H1 (cell line): ENCODE measurements around the gene PLAC9. TPM values are rescaled to one million over a fixed set of nuclear protein-coding genes. Genes with fewer than 3 reads are reported as not detected.

Experiments
- CHD1 ChIP-seq: IDR thresholded peaks from 2 replicates; pipeline ENCODE4 v1.6.1; 2012; ENCODE audit warnings: low read depth, low read length, improper control_type of control experiment
- EP300 ChIP-seq, 2 experiments: IDR thresholded peaks; 1 replicate in 1 of 2; 2 replicates in 1 of 2; pipeline ENCODE4 v1.6.1; 2011 to 2012; ENCODE audit warnings: low read depth in 2 of 2, low read length in 2 of 2, mild to moderate bottlenecking in 2 of 2, borderline replicate concordance in 1 of 2, inconsistent platforms in 1 of 2, moderate library complexity in 1 of 2
- MAX ChIP-seq: IDR thresholded peaks from 2 replicates; pipeline ENCODE4 v1.6.1; 2012; ENCODE audit warnings: inconsistent platforms
- SIRT6 ChIP-seq: IDR thresholded peaks from one replicate; pipeline ENCODE4 v1.7.1; 2012; ENCODE audit warnings: low read length, inconsistent platforms
- SP2 ChIP-seq: IDR thresholded peaks from 2 replicates; pipeline ENCODE4 v1.6.1; 2012; ENCODE audit warnings: mild to moderate bottlenecking, low read length, inconsistent platforms
- polyA plus RNA-seq, 7 experiments: library from polyadenylated mRNA; depleted of rRNA in 3 of 7; stranded (reverse) in 5 of 7; unstranded in 2 of 7; fragments of >200 nt in 5 of 7; fragments of 200-250 nt in 2 of 7; gene quantifications; 1 replicate in 5 of 7; 2 replicates in 1 of 7; 4 replicates in 1 of 7; pipeline versions ENCODE4 v1.2.1 to v1.2.3, GENCODE V29; 2011 to 2013; ENCODE audit warnings: missing spikeins in 2 of 7, mixed read lengths in 2 of 7
- total RNA-seq: library from RNA; stranded (reverse); fragmentation: NEBNext Ultra II Directional; extraction: Animal tissue kit (Norgen Biotek cat#: 25700); gene quantifications from 2 replicates; pipeline ENCODE4 v1.2.1, GENCODE V29; 2021
- TF ChIP-seq, protein P1 (sequence below): fragments of 300-600 bp; sonication (generic); IDR thresholded peaks from 2 replicates; pipeline ENCODE4 v1.7.1; 2012; ENCODE audit warnings: low read length, moderate library complexity, mild to moderate bottlenecking, inconsistent platforms; ENCODE audit not compliant: insufficient replicate concordance

The PLAC9 gene
- total and polyA plus RNA-seq, 2 of the 8 experiments (the other 6 are each of a cell fraction or from before 2014, with no cell fraction given): 8.4 to 16.7 TPM

DNA sequence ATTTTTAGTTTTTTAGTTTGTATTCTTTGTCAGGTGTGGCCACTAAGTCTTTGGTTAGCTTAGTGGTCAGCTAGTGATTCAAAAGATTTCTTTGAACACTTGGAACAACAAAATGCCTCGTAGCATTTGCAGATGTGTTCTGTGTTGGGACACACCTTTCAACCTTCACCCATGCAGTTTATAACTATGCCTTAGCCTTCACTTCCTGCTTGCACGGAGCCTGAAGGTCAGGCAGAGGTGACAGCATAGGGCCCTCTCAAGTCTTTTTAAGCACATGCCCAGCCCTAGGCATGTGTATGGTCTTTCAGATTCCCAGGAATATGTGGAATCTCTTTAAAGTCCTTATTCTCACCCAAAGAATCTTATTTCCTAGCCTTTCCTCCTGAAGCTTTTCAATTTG, 17.6 kb downstream of the PLAC9 start (continued):
- TF ChIP-seq, protein P1, sequence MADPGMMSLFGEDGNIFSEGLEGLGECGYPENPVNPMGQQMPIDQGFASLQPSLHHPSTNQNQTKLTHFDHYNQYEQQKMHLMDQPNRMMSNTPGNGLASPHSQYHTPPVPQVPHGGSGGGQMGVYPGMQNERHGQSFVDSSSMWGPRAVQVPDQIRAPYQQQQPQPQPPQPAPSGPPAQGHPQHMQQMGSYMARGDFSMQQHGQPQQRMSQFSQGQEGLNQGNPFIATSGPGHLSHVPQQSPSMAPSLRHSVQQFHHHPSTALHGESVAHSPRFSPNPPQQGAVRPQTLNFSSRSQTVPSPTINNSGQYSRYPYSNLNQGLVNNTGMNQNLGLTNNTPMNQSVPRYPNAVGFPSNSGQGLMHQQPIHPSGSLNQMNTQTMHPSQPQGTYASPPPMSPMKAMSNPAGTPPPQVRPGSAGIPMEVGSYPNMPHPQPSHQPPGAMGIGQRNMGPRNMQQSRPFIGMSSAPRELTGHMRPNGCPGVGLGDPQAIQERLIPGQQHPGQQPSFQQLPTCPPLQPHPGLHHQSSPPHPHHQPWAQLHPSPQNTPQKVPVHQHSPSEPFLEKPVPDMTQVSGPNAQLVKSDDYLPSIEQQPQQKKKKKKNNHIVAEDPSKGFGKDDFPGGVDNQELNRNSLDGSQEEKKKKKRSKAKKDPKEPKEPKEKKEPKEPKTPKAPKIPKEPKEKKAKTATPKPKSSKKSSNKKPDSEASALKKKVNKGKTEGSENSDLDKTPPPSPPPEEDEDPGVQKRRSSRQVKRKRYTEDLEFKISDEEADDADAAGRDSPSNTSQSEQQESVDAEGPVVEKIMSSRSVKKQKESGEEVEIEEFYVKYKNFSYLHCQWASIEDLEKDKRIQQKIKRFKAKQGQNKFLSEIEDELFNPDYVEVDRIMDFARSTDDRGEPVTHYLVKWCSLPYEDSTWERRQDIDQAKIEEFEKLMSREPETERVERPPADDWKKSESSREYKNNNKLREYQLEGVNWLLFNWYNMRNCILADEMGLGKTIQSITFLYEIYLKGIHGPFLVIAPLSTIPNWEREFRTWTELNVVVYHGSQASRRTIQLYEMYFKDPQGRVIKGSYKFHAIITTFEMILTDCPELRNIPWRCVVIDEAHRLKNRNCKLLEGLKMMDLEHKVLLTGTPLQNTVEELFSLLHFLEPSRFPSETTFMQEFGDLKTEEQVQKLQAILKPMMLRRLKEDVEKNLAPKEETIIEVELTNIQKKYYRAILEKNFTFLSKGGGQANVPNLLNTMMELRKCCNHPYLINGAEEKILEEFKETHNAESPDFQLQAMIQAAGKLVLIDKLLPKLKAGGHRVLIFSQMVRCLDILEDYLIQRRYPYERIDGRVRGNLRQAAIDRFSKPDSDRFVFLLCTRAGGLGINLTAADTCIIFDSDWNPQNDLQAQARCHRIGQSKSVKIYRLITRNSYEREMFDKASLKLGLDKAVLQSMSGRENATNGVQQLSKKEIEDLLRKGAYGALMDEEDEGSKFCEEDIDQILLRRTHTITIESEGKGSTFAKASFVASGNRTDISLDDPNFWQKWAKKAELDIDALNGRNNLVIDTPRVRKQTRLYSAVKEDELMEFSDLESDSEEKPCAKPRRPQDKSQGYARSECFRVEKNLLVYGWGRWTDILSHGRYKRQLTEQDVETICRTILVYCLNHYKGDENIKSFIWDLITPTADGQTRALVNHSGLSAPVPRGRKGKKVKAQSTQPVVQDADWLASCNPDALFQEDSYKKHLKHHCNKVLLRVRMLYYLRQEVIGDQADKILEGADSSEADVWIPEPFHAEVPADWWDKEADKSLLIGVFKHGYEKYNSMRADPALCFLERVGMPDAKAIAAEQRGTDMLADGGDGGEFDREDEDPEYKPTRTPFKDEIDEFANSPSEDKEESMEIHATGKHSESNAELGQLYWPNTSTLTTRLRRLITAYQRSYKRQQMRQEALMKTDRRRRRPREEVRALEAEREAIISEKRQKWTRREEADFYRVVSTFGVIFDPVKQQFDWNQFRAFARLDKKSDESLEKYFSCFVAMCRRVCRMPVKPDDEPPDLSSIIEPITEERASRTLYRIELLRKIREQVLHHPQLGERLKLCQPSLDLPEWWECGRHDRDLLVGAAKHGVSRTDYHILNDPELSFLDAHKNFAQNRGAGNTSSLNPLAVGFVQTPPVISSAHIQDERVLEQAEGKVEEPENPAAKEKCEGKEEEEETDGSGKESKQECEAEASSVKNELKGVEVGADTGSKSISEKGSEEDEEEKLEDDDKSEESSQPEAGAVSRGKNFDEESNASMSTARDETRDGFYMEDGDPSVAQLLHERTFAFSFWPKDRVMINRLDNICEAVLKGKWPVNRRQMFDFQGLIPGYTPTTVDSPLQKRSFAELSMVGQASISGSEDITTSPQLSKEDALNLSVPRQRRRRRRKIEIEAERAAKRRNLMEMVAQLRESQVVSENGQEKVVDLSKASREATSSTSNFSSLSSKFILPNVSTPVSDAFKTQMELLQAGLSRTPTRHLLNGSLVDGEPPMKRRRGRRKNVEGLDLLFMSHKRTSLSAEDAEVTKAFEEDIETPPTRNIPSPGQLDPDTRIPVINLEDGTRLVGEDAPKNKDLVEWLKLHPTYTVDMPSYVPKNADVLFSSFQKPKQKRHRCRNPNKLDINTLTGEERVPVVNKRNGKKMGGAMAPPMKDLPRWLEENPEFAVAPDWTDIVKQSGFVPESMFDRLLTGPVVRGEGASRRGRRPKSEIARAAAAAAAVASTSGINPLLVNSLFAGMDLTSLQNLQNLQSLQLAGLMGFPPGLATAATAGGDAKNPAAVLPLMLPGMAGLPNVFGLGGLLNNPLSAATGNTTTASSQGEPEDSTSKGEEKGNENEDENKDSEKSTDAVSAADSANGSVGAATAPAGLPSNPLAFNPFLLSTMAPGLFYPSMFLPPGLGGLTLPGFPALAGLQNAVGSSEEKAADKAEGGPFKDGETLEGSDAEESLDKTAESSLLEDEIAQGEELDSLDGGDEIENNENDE: no peak
- TF ChIP-seq SIRT6 (no peak), MAX (no peak), EP300 (IDR thresholded peaks at IDR 0.05; ENCODE audit: borderline replicate concordance in 1 of 2, low read depth in 2 of 2, low read length in 2 of 2) (no peak), CHD1 (no peak), SP2 (no peak)
- TF ChIP-seq, all 59 proteins: peak for 0
